Colonic mucosa (tissue), 4 donors: ENCODE data around the gene MEIOB. TPM values are rescaled to one million over a fixed set of nuclear protein-coding genes. Genes with fewer than 3 reads are reported as not detected.
A peak's percentile ranks its signal among the peaks of the same experiment; 100 is the strongest.
"Not testable (repeated sequence)": the region's sequence is repeated elsewhere in the genome, so short reads cannot be mapped to it uniquely, and the experiment has no call there.

Source experiments
- DNase-seq: peaks from one replicate; pipeline ENCODE4 v3.0.0-alpha.2; 2020
- H3K27ac ChIP-seq: fragments of 200-600 bp; one replicate; pipeline ENCODE4 v1.8.0; 2021
- H3K27me3 ChIP-seq: fragments of 200-600 bp; one replicate; pipeline ENCODE4 v1.8.0; 2021
- H3K36me3 ChIP-seq: fragments of 200-600 bp; one replicate; pipeline ENCODE4 v1.8.0; 2021
- H3K4me1 ChIP-seq: fragments of 200-600 bp; one replicate; pipeline ENCODE4 v1.8.0; 2021; ENCODE audit warnings: mild to moderate bottlenecking
- H3K4me3 ChIP-seq: fragments of 200-600 bp; one replicate; pipeline ENCODE4 v1.8.0; 2021
- H3K9ac ChIP-seq, 2 donors: one replicate each; pipeline ENCODE4 v1.7.0; 2013; ENCODE audit warnings: control low read depth in 2 of 2, low read depth in 2 of 2, low read length in 2 of 2
- H3K9me3 ChIP-seq: fragments of 200-600 bp; one replicate; pipeline ENCODE4 v1.8.0; 2021
- CTCF ChIP-seq: fragments of 200-600 bp; IDR thresholded peaks from one replicate; pipeline ENCODE4 v1.8.0; 2022; ENCODE audit warnings: antibody characterized with exemption, mild to moderate bottlenecking
- intact Hi-C: fragments of 100-400 bp; cut with DNase I; formaldehyde crosslinking; loops from one replicate; pipeline ENCODE4 v1.14.1; 2022
- total RNA-seq, 2 donors: library from RNA; stranded (reverse); fragmentation: NEBNext Ultra II Directional in 1 of 2; extraction: Animal tissue kit (Norgen Biotek cat#: 25700) in 1 of 2; gene quantifications; one replicate each; pipeline ENCODE4 v1.2.1, GENCODE V29; 2021
- donor health status: healthy.
- donor health status: DM: no; HTN: no; CAD: no.
- donor health status: DM: no; HTN: no; CAD: no.

Gene MEIOB
- total RNA-seq, 2 donors from 2014 or later = 0.27 TPM; not detected in 1

GRCh38 chr16:1809281-1809801, 62.6 kb downstream of the MEIOB start:
- intact Hi-C loops = loop anchor here (10.0 kb wide), 1 partner anchor 55 kb away; no protein-coding TSS in a partner anchor
- H3K27ac ChIP-seq = no peak overlapping the region
- no peak overlapping the region for H3K9ac ChIP-seq
- no peak overlapping the region for H3K4me3 ChIP-seq
- H3K4me1 ChIP-seq = no peaks in the 10 kb centered on the region
- H3K27me3 ChIP-seq = no peaks in the 10 kb centered on the region
- TF ChIP-seq CTCF = no peak
- peak; percentile 40 for DNase-seq
- no peaks in the 10 kb centered on the region for H3K36me3 ChIP-seq
- H3K9me3 ChIP-seq = no peaks in the 10 kb centered on the region

GRCh38 chr16:1808691-1809090, 63.3 kb downstream of the MEIOB start:
- Histone ChIP-seq H3K36me3 (no peaks in the 10 kb centered on the region), H3K27me3 (no peaks in the 10 kb centered on the region), H3K9me3 (no peaks in the 10 kb centered on the region), H3K9ac (no peak overlapping the region), H3K27ac (no peak overlapping the region), H3K4me3 (no peak overlapping the region), H3K4me1 (no peaks in the 10 kb centered on the region)
- no peak for DNase-seq
- no peak for TF ChIP-seq CTCF
- intact Hi-C loops = loop anchor here (10.0 kb wide), 1 partner anchor 56 kb away; no protein-coding TSS in a partner anchor

- H3K27me3 ChIP-seq = no peaks in the 10 kb centered on the region
- TF ChIP-seq CTCF = no peak
- no peaks in the 10 kb centered on the region for H3K36me3 ChIP-seq
- no peaks in the 10 kb centered on the region for H3K4me1 ChIP-seq
- no peak overlapping the region for H3K4me3 ChIP-seq
- no peaks in the 10 kb centered on the region for H3K9me3 ChIP-seq
- intact Hi-C loops = loop anchor here (10.0 kb wide), 1 partner anchor 57 kb away; no protein-coding TSS in a partner anchor
- peak; percentile 13 for DNase-seq
- no peak overlapping the region for H3K27ac ChIP-seq
- no peak overlapping the region for H3K9ac ChIP-seq
Measured at GRCh38 chr16:1807626-1808025, 64.3 kb downstream of the MEIOB start.

GRCh38 chr16:1800701-1801100, 71.3 kb downstream of the MEIOB start:
- DNase-seq = no peak
- H3K36me3 ChIP-seq = no peaks in the 10 kb centered on the region
- H3K27me3 ChIP-seq = no peaks in the 10 kb centered on the region
- no peak overlapping the region for H3K4me3 ChIP-seq
- H3K27ac ChIP-seq = no peak overlapping the region
- no peaks in the 10 kb centered on the region for H3K4me1 ChIP-seq
- intact Hi-C loops = loop anchor here (10.0 kb wide), 1 partner anchor 64 kb away; no protein-coding TSS in a partner anchor
- no peaks in the 10 kb centered on the region for H3K9me3 ChIP-seq
- TF ChIP-seq CTCF = no peak
- H3K9ac ChIP-seq = no peak overlapping the region

- H3K9me3 ChIP-seq, H3K4me3 ChIP-seq, H3K27me3 ChIP-seq, H3K27ac ChIP-seq, H3K4me1 ChIP-seq, H3K36me3 ChIP-seq, H3K9ac ChIP-seq, intact Hi-C loops, DNase-seq: not testable (repeated sequence)
Measured at GRCh38 chr16:1799263-1799662, 72.7 kb downstream of the MEIOB start.

GRCh38 chr16:1794908-1795666, 76.9 kb downstream of the MEIOB start:
- no peak for TF ChIP-seq CTCF
- no peaks in the 10 kb centered on the region for H3K27me3 ChIP-seq
- no peak overlapping the region for H3K4me3 ChIP-seq
- intact Hi-C loops = no loop called here
- no peaks in the 10 kb centered on the region for H3K36me3 ChIP-seq
- no peaks in the 10 kb centered on the region for H3K9me3 ChIP-seq
- H3K4me1 ChIP-seq = no peaks in the 10 kb centered on the region
- DNase-seq = no peak
- H3K9ac ChIP-seq = no peak overlapping the region
- H3K27ac ChIP-seq = no peak overlapping the region
